H7 (cell line): ENCODE data around the gene PLAAT4. TPM values are rescaled to one million over a fixed set of nuclear protein-coding genes. Genes with fewer than 3 reads are reported as not detected.

ENCODE experiments used
- DNase-seq: peaks from one replicate; pipeline ENCODE4 v3.0.0; 2012
- H3K27me3 ChIP-seq: 2 replicates; pipeline ENCODE4 v1.6.0; 2011; ENCODE audit warnings: mild to moderate bottlenecking, low read length; ENCODE audit not compliant: control insufficient read depth, insufficient read depth
- H3K36me3 ChIP-seq: replicated peaks from 2 replicates; pipeline ENCODE4 v1.5.1; 2011; ENCODE audit warnings: low read length; ENCODE audit not compliant: control insufficient read depth, insufficient read depth
- H3K4me3 ChIP-seq: 2 replicates; pipeline ENCODE4 v1.5.1; 2011; ENCODE audit warnings: low read depth, mild to moderate bottlenecking, control low read depth, low read length, moderate library complexity; ENCODE audit not compliant: insufficient read depth
- total RNA-seq: library from RNA; depleted of rRNA; stranded (reverse); fragments of >200 nt; shearing (Covaris generic); gene quantifications from 2 replicates; pipeline ENCODE4 v1.2.3, GENCODE V29; 2014; rRNA removed

PLAAT4 gene
- total RNA-seq, 1 experiment from 2014 or later, result 1.1 TPM

DNA sequence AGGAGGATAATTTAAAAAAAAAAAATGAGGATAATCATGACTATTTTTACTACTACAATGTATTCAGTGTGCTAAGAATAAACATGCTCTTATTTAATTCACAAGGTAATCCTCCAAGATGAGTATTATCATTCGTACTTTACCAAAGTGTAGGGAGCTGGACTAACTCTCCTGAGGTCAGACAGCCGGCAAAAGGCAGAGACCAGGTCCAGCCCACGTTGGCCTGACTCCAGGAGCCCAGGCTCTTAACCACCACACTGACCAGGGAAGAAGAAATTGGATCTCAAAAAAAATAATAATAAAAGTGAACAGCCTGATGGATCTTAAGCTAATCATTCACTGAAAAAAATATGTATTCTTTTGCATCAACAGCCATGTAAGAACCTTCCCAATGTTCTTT is 52.4 kb downstream of the PLAAT4 start:
- peaks cover 29% of the 10 kb centered on the region for H3K36me3 ChIP-seq
- no peak overlapping the region for H3K4me3 ChIP-seq
- DNase-seq, result no peak
- H3K27me3 ChIP-seq, result no peaks in the 10 kb centered on the region

DNA sequence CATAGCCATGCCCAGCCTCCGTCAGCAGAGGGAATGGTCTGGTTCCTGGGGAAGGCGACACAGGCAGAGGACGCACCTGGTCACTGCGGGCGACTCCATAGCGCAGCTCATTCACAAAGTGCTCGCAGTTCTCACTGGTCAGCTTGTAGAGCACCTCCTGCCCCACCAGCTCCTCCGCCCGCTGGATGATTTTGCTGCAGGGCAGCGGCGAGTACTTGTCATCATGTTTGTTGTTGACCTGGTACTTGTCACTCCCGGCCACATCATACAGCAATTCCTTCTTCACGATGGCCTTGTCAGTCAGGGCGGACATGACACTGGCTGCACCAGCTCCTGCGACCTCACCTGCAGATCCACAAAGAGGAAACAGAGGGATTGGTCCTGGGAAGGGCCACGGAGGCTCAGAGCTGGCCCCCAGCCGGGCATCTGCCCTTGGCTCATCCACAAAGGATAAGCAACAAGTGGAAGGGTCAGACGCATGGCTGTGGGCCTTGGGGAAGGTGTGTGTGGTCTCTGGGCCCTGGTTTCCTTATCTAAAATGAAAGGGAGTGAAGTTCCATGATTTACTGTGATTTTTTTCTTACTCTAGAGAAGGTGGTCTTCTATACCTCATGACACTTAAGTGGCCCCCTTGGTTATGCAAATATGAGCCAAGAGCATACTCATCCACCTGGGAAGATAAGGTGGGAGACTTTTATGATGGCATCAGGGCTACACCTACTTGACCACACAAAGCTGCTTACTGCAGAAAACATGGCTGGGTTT is 53.6 kb downstream of the PLAAT4 start:
- no peaks in the 10 kb centered on the region for H3K27me3 ChIP-seq
- peaks cover 30% of the 10 kb centered on the region for H3K36me3 ChIP-seq
- no peak for DNase-seq
- no peak overlapping the region for H3K4me3 ChIP-seq

DNA sequence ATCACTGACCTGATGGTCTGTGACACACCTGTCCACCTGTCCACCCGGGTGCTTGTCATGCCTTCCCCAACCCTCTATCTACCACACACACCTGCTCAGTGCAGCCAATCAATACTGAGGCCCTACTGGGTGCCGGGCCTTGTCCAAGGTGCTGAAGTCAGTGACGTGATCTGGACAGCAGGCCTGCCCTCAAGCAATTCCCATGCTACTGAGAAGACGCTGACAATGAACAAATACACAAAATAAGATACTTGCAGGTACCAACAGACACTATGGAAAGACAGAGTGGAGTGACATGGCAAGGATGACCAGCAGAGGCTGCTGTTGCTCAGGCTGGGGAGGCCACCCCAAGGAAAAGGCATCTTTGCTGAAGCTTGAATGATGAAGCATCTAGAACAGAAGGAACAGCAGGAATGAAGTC is 56.4 kb downstream of the PLAAT4 start:
- DNase-seq, result peak; percentile 70
- H3K27me3 ChIP-seq, result no peaks in the 10 kb centered on the region
- H3K36me3 ChIP-seq, result peaks cover 36% of the 10 kb centered on the region
- no peak overlapping the region for H3K4me3 ChIP-seq

- Histone ChIP-seq H3K36me3 (peaks cover 24% of the 10 kb centered on the region), H3K27me3 (no peaks in the 10 kb centered on the region), H3K4me3 (no peak overlapping the region)
- no peak for DNase-seq
Observed at GRCh38 chr11:63595296-63595695, 58.7 kb downstream of the PLAAT4 start.

Other genes with a start within 250 kb of the PLAAT4 start
- gene SLC22A9, start 167.0 kb upstream of the PLAAT4 start, total RNA-seq, result not detected in 2 replicates
- gene PLAAT5, start 45.6 kb upstream of the PLAAT4 start, total RNA-seq, result 29.6 and 30.0 TPM in 2 replicates
- gene LGALS12, start 30.7 kb upstream of the PLAAT4 start, total RNA-seq, result 6.8 and 16.6 TPM in 2 replicates
- not detected in 2 replicates for gene PLAAT2, start 26.6 kb downstream of the PLAAT4 start, total RNA-seq
- gene PLAAT3, start 77.6 kb downstream of the PLAAT4 start, total RNA-seq, result 81.5 and 117 TPM in 2 replicates
- gene ATL3, start 134.6 kb downstream of the PLAAT4 start, total RNA-seq, result 19.3 and 29.6 TPM in 2 replicates
- 109 and 142 TPM in 2 replicates for gene RTN3, start 144.7 kb downstream of the PLAAT4 start, total RNA-seq
- 27.2 and 34.3 TPM in 2 replicates for gene ZFTA, start 232.0 kb downstream of the PLAAT4 start, total RNA-seq